H1 (cell line): Measurements from ENCODE around the gene ZNF423.

Experiments
- BRCA1 ChIP-seq: IDR thresholded peaks from 2 replicates; pipeline ENCODE4 v1.6.1; 2012; ENCODE audit warnings: low read depth, low read length, improper control_type of control experiment
- EGR1 ChIP-seq: IDR thresholded peaks from 2 replicates; pipeline ENCODE4 v1.6.1; 2011; ENCODE audit warnings: low read depth, low read length, borderline replicate concordance
- EZH2 ChIP-seq: fragments of 200-600 bp; sonication (generic); IDR thresholded peaks from 2 replicates; pipeline ENCODE4 v1.7.1; 2012; ENCODE audit warnings: low read depth, mild to moderate bottlenecking, moderate library complexity, low read length, inconsistent platforms; ENCODE audit not compliant: severe bottlenecking
- GTF2F1 ChIP-seq: IDR thresholded peaks from 2 replicates; pipeline ENCODE4 v1.6.1; 2012; ENCODE audit warnings: low read depth, low read length, improper control_type of control experiment, borderline replicate concordance
- NRF1 ChIP-seq: IDR thresholded peaks from 2 replicates; pipeline ENCODE4 v1.6.1; 2011; ENCODE audit warnings: mild to moderate bottlenecking, low read depth, low read length, improper control_type of control experiment
- PHF8 ChIP-seq: fragments of 200-600 bp; sonication (generic); conservative IDR thresholded peaks from 2 replicates; pipeline ENCODE4 v1.7.1; 2012; ENCODE audit warnings: low read depth, mild to moderate bottlenecking, inconsistent platforms, low read length, moderate library complexity
- POLR2A ChIP-seq, 2 experiments: IDR thresholded peaks; 1 replicate in 1 of 2; 2 replicates in 1 of 2; pipeline ENCODE4 v1.6.1; 2011; ENCODE audit warnings: low read depth in 2 of 2, low read length in 2 of 2, mild to moderate bottlenecking in 2 of 2; ENCODE audit errors: control extremely low read depth in 1 of 2
- SP1 ChIP-seq: IDR thresholded peaks from 2 replicates; pipeline ENCODE4 v1.6.1; 2011; ENCODE audit warnings: low read depth, low read length
- TAF1 ChIP-seq: IDR thresholded peaks from 2 replicates; pipeline ENCODE4 v1.6.1; 2011; ENCODE audit warnings: mild to moderate bottlenecking, low read depth, low read length
- TEAD4 ChIP-seq: IDR thresholded peaks from 2 replicates; pipeline ENCODE4 v1.6.1; 2012; ENCODE audit warnings: low read depth, low read length, inconsistent platforms, mixed read lengths
- YY1 ChIP-seq: IDR thresholded peaks from 2 replicates; pipeline ENCODE4 v1.6.1; 2011; ENCODE audit warnings: low read depth, mild to moderate bottlenecking, low read length
- TF ChIP-seq, protein P1 (sequence below), 3 experiments: IDR thresholded peaks; 1 replicate in 2 of 3; 2 replicates in 1 of 3; pipeline versions ENCODE4 v1.5.1 to v1.6.1; 2011; ENCODE audit warnings: low read length in 3 of 3, mild to moderate bottlenecking in 3 of 3, inconsistent platforms in 2 of 3, low read depth in 1 of 3, moderate library complexity in 1 of 3; ENCODE audit not compliant: insufficient read depth in 1 of 3; ENCODE audit errors: control extremely low read depth in 1 of 3

- no peak for TF ChIP-seq POLR2A (IDR thresholded peaks at IDR 0.05; ENCODE audit: control extremely low read depth in 1 of 2, low read depth in 2 of 2, low read length in 2 of 2)
- TF ChIP-seq, protein P1, sequence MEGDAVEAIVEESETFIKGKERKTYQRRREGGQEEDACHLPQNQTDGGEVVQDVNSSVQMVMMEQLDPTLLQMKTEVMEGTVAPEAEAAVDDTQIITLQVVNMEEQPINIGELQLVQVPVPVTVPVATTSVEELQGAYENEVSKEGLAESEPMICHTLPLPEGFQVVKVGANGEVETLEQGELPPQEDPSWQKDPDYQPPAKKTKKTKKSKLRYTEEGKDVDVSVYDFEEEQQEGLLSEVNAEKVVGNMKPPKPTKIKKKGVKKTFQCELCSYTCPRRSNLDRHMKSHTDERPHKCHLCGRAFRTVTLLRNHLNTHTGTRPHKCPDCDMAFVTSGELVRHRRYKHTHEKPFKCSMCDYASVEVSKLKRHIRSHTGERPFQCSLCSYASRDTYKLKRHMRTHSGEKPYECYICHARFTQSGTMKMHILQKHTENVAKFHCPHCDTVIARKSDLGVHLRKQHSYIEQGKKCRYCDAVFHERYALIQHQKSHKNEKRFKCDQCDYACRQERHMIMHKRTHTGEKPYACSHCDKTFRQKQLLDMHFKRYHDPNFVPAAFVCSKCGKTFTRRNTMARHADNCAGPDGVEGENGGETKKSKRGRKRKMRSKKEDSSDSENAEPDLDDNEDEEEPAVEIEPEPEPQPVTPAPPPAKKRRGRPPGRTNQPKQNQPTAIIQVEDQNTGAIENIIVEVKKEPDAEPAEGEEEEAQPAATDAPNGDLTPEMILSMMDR (IDR thresholded peaks at IDR 0.05; ENCODE audit: control extremely low read depth in 1 of 3, insufficient read depth in 1 of 3, low read depth in 1 of 3, low read length in 3 of 3): no peak
- no peak for TF ChIP-seq PHF8
- TF ChIP-seq GTF2F1: no peak
- TF ChIP-seq BRCA1: no peak
- no peak for TF ChIP-seq YY1
- no peak for TF ChIP-seq NRF1
- TF ChIP-seq EZH2: no peak
- no peak for TF ChIP-seq EGR1
- no peak for TF ChIP-seq TAF1
- TF ChIP-seq TEAD4: no peak
- no peak for TF ChIP-seq SP1
These were observed 234.4 kb downstream of the ZNF423 start for GRCh38 chr16:49621241-49622083.
